Suprapubic skin (tissue), 4 donors: ENCODE measurements around the gene SETD2.

Source experiments
- CTCF ChIP-seq, 2 donors: fragments of 200-600 bp in 1 of 2; fragments of 450-650 bp in 1 of 2; sonication (generic) in 1 of 2; IDR thresholded peaks; one replicate each; pipeline ENCODE4 v1.5.1; 2016 to 2019; ENCODE audit warnings: antibody characterized with exemption in 2 of 2, mild to moderate bottlenecking in 1 of 2, moderate library complexity in 1 of 2
- EP300 ChIP-seq: sonication (generic); formaldehyde crosslinking; IDR thresholded peaks from one replicate; pipeline ENCODE4 v1.6.1; 2017; ENCODE audit warnings: antibody characterized with exemption
- POLR2A ChIP-seq, 2 donors: fragments of 450-650 bp; IDR thresholded peaks; one replicate each; pipeline ENCODE4 v1.6.1; 2017; ENCODE audit warnings: antibody characterized with exemption in 2 of 2, mild to moderate bottlenecking in 2 of 2, moderate library complexity in 2 of 2
- POLR2AphosphoS5 ChIP-seq, 3 donors: sonication (generic); formaldehyde crosslinking; IDR thresholded peaks; one replicate each; pipeline ENCODE4 v1.6.1; 2017; ENCODE audit warnings: antibody characterized with exemption in 3 of 3

GRCh38 chr3:46990573-46991374 lies 173.1 kb downstream of the SETD2 start:
- no peak for TF ChIP-seq CTCF (IDR thresholded peaks at IDR 0.05)
- TF ChIP-seq EP300: no peak
- TF ChIP-seq POLR2AphosphoS5 (IDR thresholded peaks at IDR 0.05): no peak
- no peak for TF ChIP-seq POLR2A (IDR thresholded peaks at IDR 0.05)
